VCaP (cell line): ENCODE measurements around the gene DLG2.

Experiments used
- H3K27ac ChIP-seq: fragments of 450-650 bp; 2 replicates; pipeline ENCODE4 v1.5.1; 2017
- CTCF ChIP-seq: fragments of 450-650 bp; conservative IDR thresholded peaks from 2 replicates; pipeline ENCODE4 v1.5.1; 2017; ENCODE audit warnings: mild to moderate bottlenecking, moderate library complexity

Gene DLG2

DNA sequence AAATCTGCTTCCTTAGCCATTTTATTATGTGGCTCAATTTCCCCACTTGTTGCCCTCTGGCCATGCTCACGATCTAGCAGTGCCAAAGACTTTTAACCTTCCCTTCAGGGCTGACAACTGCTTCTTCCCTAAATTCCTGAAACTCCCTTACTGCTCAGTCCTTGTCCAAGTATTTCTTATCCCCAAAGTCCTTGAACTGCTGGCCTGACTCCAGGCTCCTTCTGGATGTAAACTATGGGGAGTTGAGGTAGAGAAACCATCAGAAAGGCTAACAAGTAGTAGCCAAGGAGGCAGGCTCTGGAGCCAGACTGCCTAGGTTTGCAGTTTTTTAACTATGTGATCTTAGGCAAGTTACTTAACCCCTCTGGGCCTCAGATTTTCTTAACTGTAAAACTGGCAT, 2082.3 kb downstream of the DLG2 start:
- TF ChIP-seq CTCF: no peak
- H3K27ac ChIP-seq: no peak overlapping the region

- H3K27ac ChIP-seq: no peak overlapping the region
- TF ChIP-seq CTCF: no peak
These were observed 2083.3 kb downstream of the DLG2 start for GRCh38 chr11:83543706-83544439.

- no peak overlapping the region for H3K27ac ChIP-seq
These were observed 2084.3 kb downstream of the DLG2 start for GRCh38 chr11:83542861-83543260.

GRCh38 chr11:83540728-83541127, 2086.4 kb downstream of the DLG2 start:
- H3K27ac ChIP-seq: no peak overlapping the region
- no peak for TF ChIP-seq CTCF

More at GRCh38 chr11:83542861-83543260, 2084.3 kb downstream of the DLG2 start:
- no peak for TF ChIP-seq CTCF

DNA sequence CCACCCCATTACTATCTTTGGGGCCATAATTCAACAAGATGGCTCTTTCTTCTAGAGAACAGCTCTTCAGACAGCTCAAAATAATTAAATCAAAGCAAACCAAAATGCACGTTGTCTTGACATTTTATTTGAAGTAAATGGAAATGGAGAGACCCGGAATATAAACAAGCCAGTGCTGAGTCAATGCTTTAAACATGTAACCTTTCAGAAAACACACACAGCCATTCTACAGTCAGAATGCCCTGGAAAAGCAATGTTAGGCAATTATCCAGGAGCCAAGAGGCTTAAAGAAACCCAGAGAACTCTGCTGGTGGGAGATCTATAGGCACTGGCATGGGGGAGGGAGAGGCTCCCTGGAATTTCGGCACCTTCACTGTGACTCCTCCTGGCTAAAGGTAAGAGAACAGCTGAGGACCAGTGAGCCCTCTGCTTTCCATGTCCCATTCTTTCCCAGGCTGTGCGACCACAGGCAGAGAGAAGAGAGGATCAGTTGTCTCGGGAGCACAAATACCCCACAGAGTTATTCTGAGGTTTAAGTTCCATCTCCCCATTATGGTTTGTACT, 2086.9 kb downstream of the DLG2 start:
- H3K27ac ChIP-seq: no peak overlapping the region
- no peak for TF ChIP-seq CTCF

GRCh38 chr11:83538286-83538685, 2088.9 kb downstream of the DLG2 start:
- H3K27ac ChIP-seq: no peak overlapping the region

More at GRCh38 chr11:83538286-83538685, 2088.9 kb downstream of the DLG2 start:
- TF ChIP-seq CTCF: no peak
